Measurements from ENCODE around the gene SULT2A1.

Gene SULT2A1

DNA sequence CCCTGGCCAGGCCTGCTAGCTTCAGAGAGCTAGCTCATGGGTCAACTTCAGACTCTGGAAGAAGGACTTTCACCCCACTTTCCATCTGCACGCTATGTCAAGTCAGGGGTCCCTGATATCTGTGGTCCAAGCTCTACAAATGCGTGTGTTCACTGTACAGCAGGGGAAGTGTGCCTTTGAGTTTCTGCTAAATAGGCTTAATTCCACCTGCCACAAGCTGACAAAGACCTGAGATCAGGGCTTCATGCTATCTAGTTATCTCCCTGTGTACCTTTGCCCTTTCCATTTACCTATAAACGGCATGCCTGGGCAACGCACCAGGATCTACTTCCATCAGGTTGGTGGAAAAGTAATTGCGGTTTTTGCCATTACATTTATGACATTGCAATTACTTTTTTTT, 10.7 kb upstream of the SULT2A1 start:
- TF ChIP-seq, protein P1, sequence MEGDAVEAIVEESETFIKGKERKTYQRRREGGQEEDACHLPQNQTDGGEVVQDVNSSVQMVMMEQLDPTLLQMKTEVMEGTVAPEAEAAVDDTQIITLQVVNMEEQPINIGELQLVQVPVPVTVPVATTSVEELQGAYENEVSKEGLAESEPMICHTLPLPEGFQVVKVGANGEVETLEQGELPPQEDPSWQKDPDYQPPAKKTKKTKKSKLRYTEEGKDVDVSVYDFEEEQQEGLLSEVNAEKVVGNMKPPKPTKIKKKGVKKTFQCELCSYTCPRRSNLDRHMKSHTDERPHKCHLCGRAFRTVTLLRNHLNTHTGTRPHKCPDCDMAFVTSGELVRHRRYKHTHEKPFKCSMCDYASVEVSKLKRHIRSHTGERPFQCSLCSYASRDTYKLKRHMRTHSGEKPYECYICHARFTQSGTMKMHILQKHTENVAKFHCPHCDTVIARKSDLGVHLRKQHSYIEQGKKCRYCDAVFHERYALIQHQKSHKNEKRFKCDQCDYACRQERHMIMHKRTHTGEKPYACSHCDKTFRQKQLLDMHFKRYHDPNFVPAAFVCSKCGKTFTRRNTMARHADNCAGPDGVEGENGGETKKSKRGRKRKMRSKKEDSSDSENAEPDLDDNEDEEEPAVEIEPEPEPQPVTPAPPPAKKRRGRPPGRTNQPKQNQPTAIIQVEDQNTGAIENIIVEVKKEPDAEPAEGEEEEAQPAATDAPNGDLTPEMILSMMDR (IDR thresholded peaks at IDR 0.05; ENCODE audit: insufficient read depth, low read length, missing control alignments) = no peak
- no peak for DNase-seq (ENCODE audit: low read depth, low spot score)
- ChIA-PET POLR2A (no interaction called here), CTCF (no interaction called here)
- H3K4me3 ChIP-seq (ENCODE audit: low read depth, low read length) = no peak overlapping the region

DNA sequence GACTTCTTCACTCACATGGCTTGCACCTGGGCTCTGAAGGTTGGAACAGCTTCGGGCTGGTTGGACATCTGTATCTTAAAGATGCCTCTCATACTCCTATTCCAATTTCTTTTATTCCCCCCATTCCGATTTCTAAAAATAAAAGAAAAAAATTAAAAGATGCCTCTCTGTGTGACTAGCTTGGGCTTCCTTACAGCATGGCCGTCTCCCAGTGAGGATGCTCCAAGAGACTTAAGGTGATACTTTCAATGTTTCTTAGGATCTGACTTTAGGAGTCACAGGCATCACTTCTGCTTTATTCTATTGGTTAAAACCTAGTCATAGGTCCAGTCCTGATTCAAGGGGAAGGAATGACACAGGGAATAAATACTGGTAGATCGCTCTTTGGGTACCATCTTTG, 9.9 kb upstream of the SULT2A1 start:
- CTCF ChIA-PET = no interaction called here
- POLR2A ChIA-PET = no interaction called here
- H3K4me3 ChIP-seq (ENCODE audit: low read depth, low read length) = no peak overlapping the region
- DNase-seq (ENCODE audit: low read depth, low spot score) = no peak
- TF ChIP-seq, protein P1 (IDR thresholded peaks at IDR 0.05; ENCODE audit: insufficient read depth, low read length, missing control alignments) = no peak

DNA sequence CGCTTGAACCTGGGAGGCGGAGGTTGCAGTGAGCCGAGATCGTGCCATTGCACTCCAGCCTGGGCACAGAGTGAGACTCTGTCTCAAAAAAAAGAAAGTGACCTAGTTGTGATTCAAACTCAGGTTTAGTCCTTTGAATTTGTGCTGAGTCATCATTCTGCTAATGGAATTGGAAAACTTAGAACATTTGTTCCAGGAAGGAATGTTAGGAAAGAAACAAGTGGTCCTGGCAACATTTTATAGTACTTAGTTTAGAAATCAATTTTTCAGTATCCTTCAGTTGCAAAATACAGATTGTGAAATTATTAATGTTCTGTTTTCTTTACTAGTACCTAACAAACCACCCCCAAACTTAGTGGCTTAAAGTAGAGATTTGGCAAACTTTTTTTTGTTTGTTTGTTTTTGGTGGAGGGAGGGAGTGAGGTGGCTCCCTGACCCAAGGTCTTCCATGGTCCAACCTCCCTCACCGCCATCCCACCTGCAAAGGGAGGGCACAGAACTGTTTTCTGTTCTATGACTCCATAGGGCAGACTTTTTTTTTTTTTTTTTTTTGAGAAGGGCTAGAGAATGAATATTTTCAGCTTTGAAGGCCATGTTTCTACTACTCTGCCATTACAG, 9.2 kb upstream of the SULT2A1 start:
- TF ChIP-seq, protein P1 (IDR thresholded peaks at IDR 0.05; ENCODE audit: insufficient read depth, low read length, missing control alignments) = no peak
- no peak for DNase-seq (ENCODE audit: low read depth, low spot score)
- CTCF ChIA-PET = no interaction called here
- H3K4me3 ChIP-seq (ENCODE audit: low read depth, low read length) = no peak overlapping the region
- POLR2A ChIA-PET = no interaction called here

DNA sequence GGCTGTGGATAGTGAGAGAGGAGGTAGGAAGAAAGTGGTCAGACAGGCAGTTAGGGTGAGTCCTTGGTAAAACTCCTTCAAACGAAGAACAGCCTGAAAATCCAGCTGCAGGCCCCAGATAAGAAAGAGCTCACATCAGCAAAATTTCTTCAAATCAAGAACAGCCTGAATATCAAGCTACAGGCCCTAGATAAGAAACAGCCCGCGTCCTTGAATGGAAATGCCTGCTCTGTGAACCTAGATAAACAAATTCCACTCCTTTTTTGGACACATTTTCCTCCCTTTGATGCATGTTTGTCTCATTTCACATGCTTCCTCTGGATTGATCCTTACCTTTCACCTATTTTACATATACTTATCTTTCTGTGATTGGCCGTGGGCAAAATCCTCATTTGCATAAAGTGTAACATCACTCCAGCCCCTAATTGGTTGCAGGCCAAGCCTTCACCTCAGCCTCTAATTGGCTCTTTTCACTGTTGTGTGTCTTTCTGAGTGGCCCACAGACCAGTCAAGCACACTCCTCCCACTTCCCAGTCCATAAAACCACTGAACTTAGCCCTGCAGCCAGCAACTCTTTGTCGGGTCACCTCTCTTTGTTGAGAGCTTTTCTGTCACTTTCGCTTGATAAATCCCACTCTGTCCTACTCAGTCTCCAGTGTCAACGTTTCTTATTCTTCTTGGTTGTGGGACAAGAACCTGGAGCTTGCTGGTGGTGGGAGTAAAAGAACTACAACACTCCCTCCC, 6.0 kb upstream of the SULT2A1 start:
- TF ChIP-seq, protein P1 (IDR thresholded peaks at IDR 0.05; ENCODE audit: insufficient read depth, low read length, missing control alignments) = no peak
- ChIA-PET CTCF (interaction anchor here (0.6 to 1.5 kb wide), 5 partner anchors 9 to 126 kb away, joined by 3 to 9 read pairs (median 3); no protein-coding TSS in a partner anchor), POLR2A (no interaction called here)
- H3K4me3 ChIP-seq (ENCODE audit: low read depth, low read length) = no peak overlapping the region
- no peak for DNase-seq (ENCODE audit: low read depth, low spot score)

DNA sequence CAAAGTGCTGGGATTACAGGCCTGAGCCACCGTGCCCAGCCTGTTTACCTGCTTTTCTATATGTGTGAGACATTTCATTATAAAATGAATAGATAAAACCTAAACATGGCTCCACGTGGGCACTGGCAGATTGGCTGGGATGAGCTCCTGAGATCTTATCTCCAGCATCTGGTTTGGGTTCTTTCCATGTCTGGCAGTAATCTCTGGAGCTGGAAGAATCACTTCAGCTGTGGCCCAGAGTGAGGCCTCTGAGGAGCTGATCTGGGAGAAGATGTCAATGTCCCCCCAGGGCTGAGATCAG, 5.5 kb upstream of the SULT2A1 start:
- CTCF ChIA-PET = interaction anchor here (0.6 to 1.5 kb wide), 5 partner anchors 10 to 126 kb away, joined by 3 to 9 read pairs (median 3); no protein-coding TSS in a partner anchor
- TF ChIP-seq, protein P1 (IDR thresholded peaks at IDR 0.05; ENCODE audit: insufficient read depth, low read length, missing control alignments) = no peak
- POLR2A ChIA-PET = no interaction called here
- no peak overlapping the region for H3K4me3 ChIP-seq (ENCODE audit: low read depth, low read length)
- no peak for DNase-seq (ENCODE audit: low read depth, low spot score)

DNA sequence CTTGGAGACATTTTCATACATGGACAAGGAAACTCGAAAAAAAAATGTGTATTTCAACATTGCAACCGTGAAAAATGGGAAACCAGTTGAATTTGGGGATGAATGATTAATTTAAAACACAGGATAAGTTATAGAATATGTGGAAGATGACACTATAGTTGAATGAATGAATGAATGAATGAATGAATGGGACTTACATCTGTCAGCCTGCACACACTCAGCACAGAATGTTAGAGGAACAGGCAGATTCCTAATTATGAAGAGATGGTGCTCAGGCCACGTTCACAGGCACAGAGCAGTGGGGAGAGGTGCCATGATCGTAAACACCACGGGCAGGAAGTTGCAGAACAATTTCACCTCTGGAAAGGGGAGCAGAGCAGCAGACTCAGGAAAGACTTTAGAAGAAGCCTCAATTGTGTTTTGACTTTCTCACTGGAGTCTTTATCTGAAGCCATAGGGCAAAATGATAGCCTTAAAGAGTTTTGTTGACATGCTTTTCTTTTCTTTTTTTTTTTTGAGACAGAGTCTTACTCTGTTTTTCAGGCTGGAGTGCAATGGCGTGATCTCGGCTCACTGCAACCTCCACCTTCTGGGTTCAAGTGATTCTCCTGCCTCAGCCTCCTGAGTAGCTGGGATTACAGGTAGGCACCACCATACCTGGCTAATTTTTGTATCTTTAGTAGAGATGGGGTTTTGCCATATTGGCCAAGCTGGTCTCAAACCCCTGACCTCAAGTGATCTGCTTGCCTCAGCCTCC, 4.9 kb upstream of the SULT2A1 start:
- ChIA-PET POLR2A (no interaction called here), CTCF (interaction anchor here (0.6 to 1.2 kb wide), 3 partner anchors 20 to 125 kb away, joined by 3 to 9 read pairs (median 3); no protein-coding TSS in a partner anchor)
- TF ChIP-seq, protein P1 (IDR thresholded peaks at IDR 0.05; ENCODE audit: insufficient read depth, low read length, missing control alignments) = no peak
- no peak overlapping the region for H3K4me3 ChIP-seq (ENCODE audit: low read depth, low read length)
- DNase-seq (ENCODE audit: low read depth, low spot score) = no peak

All from AG04449 (cell line).